H1 (cell line): Measurements from ENCODE around the gene MYBPC1. TPM values are rescaled to one million over a fixed set of nuclear protein-coding genes. Genes with fewer than 3 reads are reported as not detected.

Source experiments
- CTCF ChIA-PET: fragments of 300-600 bp; sonication (Branson Sonifier 250); formaldehyde crosslinking; loops from one replicate; lab custom pipeline; 2021; ENCODE audit not compliant: partially characterized antibody; lab: Charles Lee
- POLR2A ChIA-PET: fragments of 300-600 bp; sonication (Branson Sonifier 250); formaldehyde crosslinking; loops from one replicate; lab custom pipeline; 2021; ENCODE audit warnings: inconsistent platforms; ENCODE audit not compliant: partially characterized antibody; lab: Charles Lee
- DNase-seq, 2 experiments: peaks; one replicate each; pipeline versions ENCODE4 v3.0.0 to v3.0.0-alpha.2; 2010 to 2022; ENCODE audit warnings: low spot score in 2 of 2, low read depth in 1 of 2, mixed read lengths in 1 of 2
- FAIRE-seq: peaks from 2 replicates; lab custom pipeline; 2011; peaks lifted over from hg19 to GRCh38; lab: Jason Lieb, UNC
- H2AFZ ChIP-seq: 2 replicates; pipeline ENCODE4 v1.8.1; 2012; ENCODE audit warnings: low read length, inconsistent platforms
- H2AK5ac ChIP-seq: 2 replicates; pipeline ENCODE4 v1.6.1; 2013; ENCODE audit warnings: low read depth, low read length
- H2BK120ac ChIP-seq: replicated peaks from 2 replicates; pipeline ENCODE3; 2013; ENCODE audit warnings: low read depth, low read length, inconsistent platforms
- H2BK12ac ChIP-seq: 2 replicates; pipeline ENCODE4 v1.6.1; 2013; ENCODE audit warnings: low read depth, low read length
- H2BK15ac ChIP-seq: 2 replicates; pipeline ENCODE4 v1.6.1; 2013; ENCODE audit warnings: low read length
- H2BK20ac ChIP-seq: 2 replicates; pipeline ENCODE4 v1.6.1; 2013; ENCODE audit warnings: low read length
- H2BK5ac ChIP-seq: 2 replicates; pipeline ENCODE4 v1.6.1; 2013; ENCODE audit warnings: low read depth, low read length
- H3K14ac ChIP-seq: 2 replicates; pipeline ENCODE4 v1.6.1; 2013; ENCODE audit warnings: inconsistent platforms; ENCODE audit not compliant: insufficient read length
- H3K18ac ChIP-seq: 2 replicates; pipeline ENCODE4 v1.6.1; 2013; ENCODE audit warnings: low read length; ENCODE audit errors: extremely low read depth
- H3K23ac ChIP-seq: 2 replicates; pipeline ENCODE4 v1.6.1; 2013; ENCODE audit warnings: inconsistent platforms; ENCODE audit not compliant: insufficient read length
- H3K23me2 ChIP-seq: 2 replicates; pipeline ENCODE4 v1.6.1; 2013; ENCODE audit warnings: low read depth, low read length
- H3K27ac ChIP-seq: 2 replicates; pipeline ENCODE4 v1.6.1; 2011; ENCODE audit warnings: low read depth, low read length, inconsistent platforms
- H3K27me3 ChIP-seq, 4 experiments: replicated peaks in 1 of 4; 1 replicate in 1 of 4; 2 replicates in 3 of 4; pipeline versions ENCODE4 v1.6.1 to v1.8.1; 2011 to 2013; ENCODE audit warnings: low read length in 3 of 4, mild to moderate bottlenecking in 3 of 4, inconsistent platforms in 2 of 4, mixed read lengths in 2 of 4, moderate library complexity in 1 of 4; ENCODE audit not compliant: control insufficient read depth in 3 of 4, insufficient read depth in 3 of 4; ENCODE audit errors: extremely low read depth in 1 of 4
- H3K36me3 ChIP-seq, 4 experiments: 2 replicates each; pipeline versions ENCODE4 v1.6.1 to v1.8.1; 2011 to 2013; ENCODE audit warnings: mild to moderate bottlenecking in 4 of 4, low read length in 3 of 4, moderate library complexity in 2 of 4, control low read depth in 1 of 4, inconsistent platforms in 1 of 4; ENCODE audit not compliant: insufficient read depth in 4 of 4, control insufficient read depth in 2 of 4
- H3K4ac ChIP-seq: replicated peaks from 2 replicates; pipeline ENCODE3; 2013; ENCODE audit warnings: low read length, low read depth, mixed read lengths, inconsistent platforms; ENCODE audit not compliant: insufficient read length
- H3K4me1 ChIP-seq, 4 experiments: replicated peaks in 1 of 4; 1 replicate in 1 of 4; 2 replicates in 3 of 4; pipeline versions ENCODE4 v1.6.1 to v1.8.1; 2011 to 2013; ENCODE audit warnings: low read length in 3 of 4, inconsistent platforms in 2 of 4, mixed read lengths in 1 of 4; ENCODE audit not compliant: insufficient read depth in 4 of 4, control insufficient read depth in 3 of 4
- H3K4me2 ChIP-seq, 2 experiments: 2 replicates each; pipeline versions ENCODE4 v1.6.1 to v1.8.1; 2011 to 2013; ENCODE audit warnings: low read depth in 2 of 2, low read length in 2 of 2, control low read depth in 1 of 2, inconsistent platforms in 1 of 2, mild to moderate bottlenecking in 1 of 2; ENCODE audit not compliant: insufficient read depth in 1 of 2
- H3K4me3 ChIP-seq, 4 experiments: fragments of 200-600, 300-600 bp in 1 of 4; sonication (generic), shearing (Covaris generic), sonication (Bioruptor Twin) in 1 of 4; 2 replicates each; pipeline versions ENCODE4 v1.5.1 to v1.8.1; 2011 to 2016; ENCODE audit warnings: low read length in 4 of 4, low read depth in 3 of 4, control low read depth in 2 of 4, inconsistent platforms in 2 of 4, mild to moderate bottlenecking in 2 of 4, mixed read lengths in 1 of 4, moderate library complexity in 1 of 4; ENCODE audit not compliant: insufficient read depth in 2 of 4; ENCODE audit errors: extremely low read depth in 1 of 4
- H3K56ac ChIP-seq: replicated peaks from 2 replicates; pipeline ENCODE3; 2013; ENCODE audit warnings: low read depth, mild to moderate bottlenecking, mixed read lengths, low read length, inconsistent platforms; ENCODE audit not compliant: insufficient read length
- H3K79me1 ChIP-seq: 2 replicates; pipeline ENCODE4 v1.6.1; 2013; ENCODE audit warnings: low read depth, low read length, control low read depth
- H3K79me2 ChIP-seq, 2 experiments: 2 replicates each; pipeline versions ENCODE4 v1.6.1 to v1.8.1; 2012 to 2013; ENCODE audit warnings: low read length in 2 of 2, mild to moderate bottlenecking in 2 of 2, inconsistent platforms in 1 of 2; ENCODE audit not compliant: insufficient read depth in 2 of 2, control insufficient read depth in 1 of 2
- H3K9ac ChIP-seq, 4 experiments: replicated peaks in 1 of 4; 1 replicate in 1 of 4; 2 replicates in 3 of 4; pipeline versions ENCODE4 v1.6.1 to v1.8.1; 2011 to 2013; ENCODE audit warnings: low read depth in 3 of 4, low read length in 3 of 4, control low read depth in 2 of 4, mild to moderate bottlenecking in 2 of 4, moderate library complexity in 2 of 4, inconsistent platforms in 1 of 4; ENCODE audit errors: extremely low read depth in 1 of 4
- H3K9me3 ChIP-seq, 2 experiments: 2 replicates each; pipeline versions ENCODE4 v1.6.1 to v1.8.1; 2012 to 2013; ENCODE audit warnings: mild to moderate bottlenecking in 2 of 2, moderate library complexity in 2 of 2, control low read depth in 1 of 2, inconsistent platforms in 1 of 2, low read depth in 1 of 2, low read length in 1 of 2, mixed read lengths in 1 of 2; ENCODE audit not compliant: insufficient read depth in 2 of 2
- H4K20me1 ChIP-seq, 2 experiments: replicated peaks in 1 of 2; 2 replicates each; pipeline versions ENCODE3 to v1.8.1; 2011 to 2013; ENCODE audit warnings: inconsistent platforms in 2 of 2, low read length in 2 of 2, mild to moderate bottlenecking in 1 of 2; ENCODE audit not compliant: insufficient read depth in 2 of 2, control insufficient read depth in 1 of 2
- H4K5ac ChIP-seq: 2 replicates; pipeline ENCODE4 v1.6.1; 2013; ENCODE audit warnings: low read length, low read depth, mixed read lengths, inconsistent platforms; ENCODE audit not compliant: insufficient read length
- H4K8ac ChIP-seq: 2 replicates; pipeline ENCODE4 v1.8.0; 2013; ENCODE audit warnings: mild to moderate bottlenecking, moderate library complexity, low read length, inconsistent platforms; ENCODE audit not compliant: insufficient read depth; ENCODE audit errors: extremely low read depth
- H4K91ac ChIP-seq: replicated peaks from 2 replicates; pipeline ENCODE3; 2013; ENCODE audit warnings: low read length, mixed read lengths, inconsistent platforms; ENCODE audit not compliant: insufficient read length
- ASH2L ChIP-seq: fragments of 200-600, 300-600 bp; sonication (generic); IDR thresholded peaks from one replicate; pipeline ENCODE4 v1.7.1; 2017; ENCODE audit warnings: low read length
- RAD21 ChIP-seq, 2 experiments: IDR thresholded peaks in 1 of 2; conservative IDR thresholded peaks in 1 of 2; 2 replicates each; pipeline ENCODE4 v1.6.1; 2011; ENCODE audit warnings: low read depth in 2 of 2, low read length in 2 of 2, improper control_type of control experiment in 1 of 2, inconsistent platforms in 1 of 2, mild to moderate bottlenecking in 1 of 2, moderate library complexity in 1 of 2
- WGBS, 2 experiments: shearing (Covaris generic) in 1 of 2; methylation state at CpG; one replicate each; pipeline versions ENCODE4 v1.1.6 to v1.1.7; 2013 to 2015; ENCODE audit warnings: low lambda C conversion rate in 2 of 2, mixed read lengths in 2 of 2, inconsistent platforms in 1 of 2, low coverage in 1 of 2, missing lambda C conversion rate in 1 of 2; ENCODE audit not compliant: insufficient replicate concordance in 2 of 2, insufficient coverage in 1 of 2, insufficient read length in 1 of 2; ENCODE audit errors: extremely low coverage in 1 of 2, missing lambda C conversion rate in 1 of 2; 5-methylcytosine and 5-hydroxymethylcytosine counted together
- polyA plus RNA-seq, 7 experiments: library from polyadenylated mRNA; depleted of rRNA in 3 of 7; stranded (reverse) in 5 of 7; unstranded in 2 of 7; fragments of >200 nt in 5 of 7; fragments of 200-250 nt in 2 of 7; gene quantifications; 1 replicate in 5 of 7; 2 replicates in 1 of 7; 4 replicates in 1 of 7; pipeline versions ENCODE4 v1.2.1 to v1.2.3, GENCODE V29; 2011 to 2013; ENCODE audit warnings: missing spikeins in 2 of 7, mixed read lengths in 2 of 7
- total RNA-seq: library from RNA; stranded (reverse); fragmentation: NEBNext Ultra II Directional; extraction: Animal tissue kit (Norgen Biotek cat#: 25700); gene quantifications from 2 replicates; pipeline ENCODE4 v1.2.1, GENCODE V29; 2021
- TF ChIP-seq, protein P1 (sequence below), 3 experiments: IDR thresholded peaks; 1 replicate in 2 of 3; 2 replicates in 1 of 3; pipeline versions ENCODE4 v1.5.1 to v1.6.1; 2011; ENCODE audit warnings: low read length in 3 of 3, mild to moderate bottlenecking in 3 of 3, inconsistent platforms in 2 of 3, low read depth in 1 of 3, moderate library complexity in 1 of 3; ENCODE audit not compliant: insufficient read depth in 1 of 3; ENCODE audit errors: control extremely low read depth in 1 of 3

Gene MYBPC1
- total and polyA plus RNA-seq, 2 of the 8 experiments (the other 6 are each of a cell fraction or from before 2014, with no cell fraction given) = not detected

DNA sequence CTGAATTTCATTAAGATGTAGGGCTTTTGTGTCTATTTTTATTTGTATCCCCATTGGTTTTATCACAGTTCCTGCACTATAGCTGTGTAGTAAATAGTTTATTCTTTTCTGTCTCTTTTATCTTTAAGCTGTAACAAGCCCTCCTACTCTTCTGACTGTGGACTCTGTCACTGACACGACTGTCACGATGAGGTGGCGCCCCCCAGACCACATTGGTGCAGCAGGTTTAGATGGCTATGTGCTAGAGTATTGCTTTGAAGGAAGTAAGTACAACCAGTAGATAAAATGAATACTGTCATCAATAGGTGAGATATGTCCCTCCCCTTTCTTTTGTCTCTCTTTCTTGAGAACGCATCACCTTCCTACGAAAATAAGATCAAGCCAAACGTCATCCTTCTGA, 68.5 kb downstream of the MYBPC1 start:
- TF ChIP-seq, protein P1, sequence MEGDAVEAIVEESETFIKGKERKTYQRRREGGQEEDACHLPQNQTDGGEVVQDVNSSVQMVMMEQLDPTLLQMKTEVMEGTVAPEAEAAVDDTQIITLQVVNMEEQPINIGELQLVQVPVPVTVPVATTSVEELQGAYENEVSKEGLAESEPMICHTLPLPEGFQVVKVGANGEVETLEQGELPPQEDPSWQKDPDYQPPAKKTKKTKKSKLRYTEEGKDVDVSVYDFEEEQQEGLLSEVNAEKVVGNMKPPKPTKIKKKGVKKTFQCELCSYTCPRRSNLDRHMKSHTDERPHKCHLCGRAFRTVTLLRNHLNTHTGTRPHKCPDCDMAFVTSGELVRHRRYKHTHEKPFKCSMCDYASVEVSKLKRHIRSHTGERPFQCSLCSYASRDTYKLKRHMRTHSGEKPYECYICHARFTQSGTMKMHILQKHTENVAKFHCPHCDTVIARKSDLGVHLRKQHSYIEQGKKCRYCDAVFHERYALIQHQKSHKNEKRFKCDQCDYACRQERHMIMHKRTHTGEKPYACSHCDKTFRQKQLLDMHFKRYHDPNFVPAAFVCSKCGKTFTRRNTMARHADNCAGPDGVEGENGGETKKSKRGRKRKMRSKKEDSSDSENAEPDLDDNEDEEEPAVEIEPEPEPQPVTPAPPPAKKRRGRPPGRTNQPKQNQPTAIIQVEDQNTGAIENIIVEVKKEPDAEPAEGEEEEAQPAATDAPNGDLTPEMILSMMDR (IDR thresholded peaks at IDR 0.05; ENCODE audit: control extremely low read depth in 1 of 3, insufficient read depth in 1 of 3, low read depth in 1 of 3, low read length in 3 of 3) = peak in 1 of 3 experiments; percentile 22; a peak in 1 of 4 replicates
- TF ChIP-seq ASH2L = no peak
- TF ChIP-seq RAD21 (IDR thresholded peaks at IDR 0.05 in 1 of 2, conservative IDR thresholded peaks at IDR 0.05 in 1 of 2; ENCODE audit: low read depth in 2 of 2, low read length in 2 of 2) = peak; percentile 7 to 15; a peak in 2 of 4 replicates
- no peak overlapping the region for H3K18ac ChIP-seq
- H3K9ac ChIP-seq = no peak overlapping the region
- H2BK15ac ChIP-seq = no peak overlapping the region
- POLR2A ChIA-PET = no interaction called here
- H4K91ac ChIP-seq = no peak overlapping the region
- no peak overlapping the region for H3K4ac ChIP-seq
- H4K8ac ChIP-seq = no peak overlapping the region
- FAIRE-seq = no peak
- 83% methylated on average over 6 of the region's 6 CpGs; no CpG with 5 or more reads in 1 of the 2 experiments for WGBS, 2 experiments
- H2BK5ac ChIP-seq = no peak overlapping the region
- H2BK20ac ChIP-seq = no peak overlapping the region
- no peak overlapping the region for H2BK120ac ChIP-seq
- no peaks in the 10 kb centered on the region for H3K23me2 ChIP-seq
- no peak overlapping the region for H3K56ac ChIP-seq
- no peaks in the 10 kb centered on the region for H3K27me3 ChIP-seq
- H3K4me1 ChIP-seq = peaks cover 0 to 3% (median 0%) of the 10 kb centered on the region in 4 experiments; a peak in 1 of 7 replicates
- no peak overlapping the region for H3K14ac ChIP-seq
- H3K27ac ChIP-seq = no peak overlapping the region
- no peak overlapping the region for H3K4me2 ChIP-seq
- no peaks in the 10 kb centered on the region for H3K79me2 ChIP-seq
- H3K4me3 ChIP-seq = no peak overlapping the region
- no peaks in the 10 kb centered on the region for H4K20me1 ChIP-seq
- no peaks in the 10 kb centered on the region for H3K79me1 ChIP-seq
- no peak overlapping the region for H4K5ac ChIP-seq
- no peaks in the 10 kb centered on the region for H3K36me3 ChIP-seq
- H2AK5ac ChIP-seq = no peak overlapping the region
- no peak overlapping the region for H2BK12ac ChIP-seq
- DNase-seq = no peak
- H3K9me3 ChIP-seq = no peaks in the 10 kb centered on the region
- H3K23ac ChIP-seq = no peak overlapping the region
- CTCF ChIA-PET = interaction anchor here (0.5 to 1.3 kb wide), 4 partner anchors 12 to 174 kb away, joined by 3 to 5 read pairs (median 4); no protein-coding TSS in a partner anchor
- no peak overlapping the region for H2AFZ ChIP-seq
